Calu3 (cell line): ENCODE data around the gene ARIH1. TPM values are rescaled to one million over a fixed set of nuclear protein-coding genes. Genes with fewer than 3 reads are reported as not detected.

ENCODE experiments used
- BruUV-seq: library from RNA; stranded (reverse); fragments of 400-500 nt; replicated peaks from 2 replicates; lab custom pipeline; 2021; lab: Mats Ljungman, UMichigan
- CTCF ChIA-PET: fragments of 300-600 bp; sonication (Branson Sonifier 250); formaldehyde crosslinking; loops from one replicate; lab custom pipeline; 2022; ENCODE audit warnings: antibody characterized with exemption; lab: Charles Lee
- DNase-seq: peaks from one replicate; pipeline ENCODE4 v3.0.0; 2022
- H3K27ac Mint-ChIP-seq: one replicate; pipeline ENCODE4 v1.8.0; 2022; ENCODE audit warnings: mixed read lengths; ENCODE audit not compliant: unreplicated experiment
- H3K27me3 Mint-ChIP-seq: one replicate; pipeline ENCODE4 v1.8.0; 2022; ENCODE audit warnings: mixed read lengths; ENCODE audit not compliant: unreplicated experiment
- H3K36me3 Mint-ChIP-seq: one replicate; pipeline ENCODE4 v1.8.0; 2022; ENCODE audit warnings: mild to moderate bottlenecking, moderate library complexity, mixed read lengths; ENCODE audit not compliant: insufficient read depth, unreplicated experiment
- H3K4me1 Mint-ChIP-seq: one replicate; pipeline ENCODE4 v1.8.0; 2022; ENCODE audit warnings: mild to moderate bottlenecking, low read depth, mixed read lengths; ENCODE audit not compliant: unreplicated experiment
- H3K4me3 Mint-ChIP-seq: one replicate; pipeline ENCODE4 v1.8.0; 2022; ENCODE audit warnings: mild to moderate bottlenecking, low read depth, moderate library complexity, mixed read lengths; ENCODE audit not compliant: unreplicated experiment
- H3K9me3 Mint-ChIP-seq: one replicate; pipeline ENCODE4 v1.8.0; 2022; ENCODE audit warnings: low read depth, mixed read lengths; ENCODE audit not compliant: unreplicated experiment
- intact Hi-C: fragments of 100-400 bp; cut with micrococcal nuclease; formaldehyde crosslinking; loops from one replicate; pipeline ENCODE4 v1.10.0; 2022; ENCODE audit not compliant: unreplicated experiment
- total RNA-seq: library from RNA; stranded (reverse); gene quantifications from 2 replicates; pipeline ENCODE4 v1.2.3, GENCODE V29; 2022
- TF ChIP-seq, protein P1 (sequence below): fragments of 200-600 bp; IDR thresholded peaks from one replicate; pipeline ENCODE4 v1.8.0; 2022; ENCODE audit warnings: antibody characterized with exemption; ENCODE audit not compliant: unreplicated experiment

Gene ARIH1
- total RNA-seq, 1 experiment from 2014 or later, result 179 TPM

DNA sequence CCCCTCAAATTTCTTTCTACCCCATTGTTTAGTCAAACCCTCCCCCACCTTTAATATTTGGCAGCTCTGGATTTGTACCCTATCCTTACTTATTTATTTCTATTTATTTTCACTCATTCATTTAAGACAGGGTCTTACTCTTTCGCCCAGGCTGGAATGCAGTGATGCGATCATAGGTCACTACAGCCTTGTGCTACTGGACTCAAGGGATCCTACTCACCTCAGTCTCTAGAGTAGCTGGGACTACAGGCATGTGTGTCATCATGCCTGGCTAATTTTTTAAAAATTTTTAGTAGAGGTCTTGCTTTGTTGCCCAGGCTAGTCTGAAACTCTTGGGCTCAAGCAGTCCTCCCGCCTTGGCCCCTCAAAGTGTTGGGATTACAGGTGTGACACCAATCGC, 35.4 kb downstream of the ARIH1 start:
- Mint-ChIP-seq H3K9me3 (no peaks in the 10 kb centered on the region), H3K4me1 (peaks cover 14% of the 10 kb centered on the region), H3K27me3 (no peaks in the 10 kb centered on the region), H3K4me3 (no peak overlapping the region), H3K36me3 (peaks cover 5% of the 10 kb centered on the region), H3K27ac (no peak overlapping the region)
- intact Hi-C loops, result no loop called here
- BruUV-seq, result no TSS peak
- TF ChIP-seq, protein P1, sequence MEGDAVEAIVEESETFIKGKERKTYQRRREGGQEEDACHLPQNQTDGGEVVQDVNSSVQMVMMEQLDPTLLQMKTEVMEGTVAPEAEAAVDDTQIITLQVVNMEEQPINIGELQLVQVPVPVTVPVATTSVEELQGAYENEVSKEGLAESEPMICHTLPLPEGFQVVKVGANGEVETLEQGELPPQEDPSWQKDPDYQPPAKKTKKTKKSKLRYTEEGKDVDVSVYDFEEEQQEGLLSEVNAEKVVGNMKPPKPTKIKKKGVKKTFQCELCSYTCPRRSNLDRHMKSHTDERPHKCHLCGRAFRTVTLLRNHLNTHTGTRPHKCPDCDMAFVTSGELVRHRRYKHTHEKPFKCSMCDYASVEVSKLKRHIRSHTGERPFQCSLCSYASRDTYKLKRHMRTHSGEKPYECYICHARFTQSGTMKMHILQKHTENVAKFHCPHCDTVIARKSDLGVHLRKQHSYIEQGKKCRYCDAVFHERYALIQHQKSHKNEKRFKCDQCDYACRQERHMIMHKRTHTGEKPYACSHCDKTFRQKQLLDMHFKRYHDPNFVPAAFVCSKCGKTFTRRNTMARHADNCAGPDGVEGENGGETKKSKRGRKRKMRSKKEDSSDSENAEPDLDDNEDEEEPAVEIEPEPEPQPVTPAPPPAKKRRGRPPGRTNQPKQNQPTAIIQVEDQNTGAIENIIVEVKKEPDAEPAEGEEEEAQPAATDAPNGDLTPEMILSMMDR, result no peak
- DNase-seq, result no peak
- CTCF ChIA-PET, result no interaction called here

DNA sequence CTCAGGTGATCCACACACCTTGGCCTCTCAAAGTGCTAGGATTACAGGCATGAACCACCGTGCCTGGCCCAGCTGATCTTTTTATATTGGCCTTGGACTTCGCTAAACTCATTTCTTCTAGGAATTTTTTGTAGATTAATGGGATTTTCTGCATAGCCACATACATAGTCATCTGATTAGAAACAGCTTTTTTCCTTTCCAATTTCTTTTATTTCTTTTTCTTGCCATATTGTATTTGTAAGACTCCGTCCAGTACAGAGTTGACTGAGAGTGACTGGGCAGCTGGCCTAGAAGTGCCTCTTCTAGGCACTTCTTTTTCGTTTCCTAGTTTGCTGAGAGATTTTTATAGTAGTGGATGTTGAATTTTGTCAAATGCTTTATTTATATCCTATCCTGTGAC, 37.4 kb downstream of the ARIH1 start:
- CTCF ChIA-PET, result interaction anchor here (0.6 kb wide), 1 partner anchor 383 kb away, joined by 4 read pairs; no protein-coding TSS in a partner anchor
- no peaks in the 10 kb centered on the region for H3K27me3 Mint-ChIP-seq
- BruUV-seq, result no TSS peak
- TF ChIP-seq, protein P1, result no peak
- intact Hi-C loops, result no loop called here
- no peak for DNase-seq
- H3K4me1 Mint-ChIP-seq, result peaks cover 14% of the 10 kb centered on the region
- H3K9me3 Mint-ChIP-seq, result no peaks in the 10 kb centered on the region
- peaks cover 5% of the 10 kb centered on the region for H3K36me3 Mint-ChIP-seq
- peak overlapping the region; percentile 30 for H3K27ac Mint-ChIP-seq
- no peak overlapping the region for H3K4me3 Mint-ChIP-seq

DNA sequence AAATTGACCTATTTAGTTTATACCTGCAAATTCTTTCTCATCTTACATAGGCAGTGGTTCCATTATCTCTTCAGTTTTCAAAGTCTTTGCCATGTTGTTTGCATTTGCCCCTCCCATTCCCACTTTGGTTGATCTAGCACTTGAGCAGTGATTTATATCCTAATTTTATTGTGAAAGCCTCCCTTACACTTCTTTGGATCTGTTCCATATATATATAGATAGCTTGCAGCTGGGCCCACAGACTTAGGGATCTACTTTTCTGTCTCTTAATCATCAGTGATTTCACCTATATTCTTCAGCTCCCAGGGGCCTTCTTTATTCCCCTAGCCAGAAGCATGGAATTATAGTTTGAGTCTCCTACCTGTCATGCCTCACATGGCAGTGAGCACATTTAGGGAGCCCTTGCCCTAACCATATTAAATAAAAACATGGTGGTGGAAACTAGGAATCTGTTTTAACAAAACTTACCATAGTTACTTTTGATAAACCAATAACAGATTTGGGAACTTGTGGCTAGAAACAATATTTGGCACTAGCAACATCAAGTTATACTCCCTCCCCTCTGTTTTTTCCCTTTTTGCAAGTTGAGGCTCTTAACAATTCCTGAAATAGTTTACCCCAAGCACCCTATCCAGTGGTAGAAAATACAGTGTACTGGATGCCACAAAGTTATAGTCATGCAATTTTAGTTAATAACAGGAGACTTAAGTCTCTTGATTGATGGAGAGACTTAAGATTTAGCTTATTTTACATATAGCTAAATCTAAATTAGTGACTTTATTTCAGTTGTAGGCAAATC, 41.7 kb downstream of the ARIH1 start:
- Mint-ChIP-seq H3K9me3 (no peaks in the 10 kb centered on the region), H3K4me1 (peaks cover 14% of the 10 kb centered on the region), H3K27ac (no peak overlapping the region), H3K27me3 (no peaks in the 10 kb centered on the region), H3K4me3 (no peak overlapping the region), H3K36me3 (peaks cover 4% of the 10 kb centered on the region)
- BruUV-seq, result no TSS peak
- CTCF ChIA-PET, result interaction anchor here (1.4 kb wide), 1 partner anchor 18 kb away, joined by 3 read pairs; no protein-coding TSS in a partner anchor
- TF ChIP-seq, protein P1, result no peak
- no peak for DNase-seq
- intact Hi-C loops, result no loop called here

DNA sequence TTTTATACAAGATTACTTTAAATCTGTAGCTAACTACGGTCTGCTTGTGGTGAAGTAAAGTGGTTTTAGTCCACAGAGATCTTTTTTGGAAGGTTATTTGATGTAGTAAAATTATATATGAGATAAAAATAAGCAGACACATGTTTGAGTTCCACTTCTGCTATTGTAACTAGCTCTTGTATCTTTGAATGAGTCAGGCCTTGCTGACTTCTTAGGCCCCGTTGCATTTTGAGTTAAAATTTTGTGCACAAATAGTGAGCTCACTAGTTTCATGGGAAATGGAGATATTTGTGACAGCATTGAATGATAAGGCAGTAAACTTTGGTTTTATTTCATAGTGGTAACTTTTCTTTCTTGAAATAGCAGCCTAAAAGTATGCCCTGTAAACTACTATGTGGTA, 42.6 kb downstream of the ARIH1 start:
- Mint-ChIP-seq H3K27me3 (no peaks in the 10 kb centered on the region), H3K4me3 (no peak overlapping the region), H3K27ac (no peak overlapping the region), H3K9me3 (no peaks in the 10 kb centered on the region), H3K36me3 (peaks cover 10% of the 10 kb centered on the region), H3K4me1 (peaks cover 11% of the 10 kb centered on the region)
- TF ChIP-seq, protein P1, result no peak
- no TSS peak for BruUV-seq
- no peak for DNase-seq
- intact Hi-C loops, result no loop called here
- CTCF ChIA-PET, result interaction anchor here (1.4 kb wide), 1 partner anchor 17 kb away, joined by 3 read pairs; no protein-coding TSS in a partner anchor
